Occipital lobe (tissue), 2 donors: ENCODE data around the gene SOBP. TPM values are rescaled to one million over a fixed set of nuclear protein-coding genes. Genes with fewer than 3 reads are reported as not detected.

Source experiments
- DNase-seq: peaks from one replicate; lab custom pipeline; 2025; lab: John Stamatoyannopoulos, UW
- total RNA-seq: library from RNA; depleted of rRNA; stranded (reverse); fragments of >200 nt; gene quantifications from one replicate; pipeline ENCODE4 v1.2.3, GENCODE V29; 2014

SOBP gene
- total RNA-seq, 1 donor from 2014 or later = 56.9 TPM

- DNase-seq = no peak
These were observed 149.6 kb downstream of the SOBP start for GRCh38 chr6:107639511-107639910.

GRCh38 chr6:107641071-107641470, 151.2 kb downstream of the SOBP start:
- no peak for DNase-seq

- DNase-seq = no peak
These were observed 151.6 kb downstream of the SOBP start for GRCh38 chr6:107641500-107641941.

GRCh38 chr6:107642095-107642860, 152.4 kb downstream of the SOBP start:
- DNase-seq = no peak

- DNase-seq = no peak
These were observed 153.0 kb downstream of the SOBP start for GRCh38 chr6:107642861-107643328.

GRCh38 chr6:107644513-107644912, 154.6 kb downstream of the SOBP start:
- DNase-seq = no peak

GRCh38 chr6:107645740-107646139, 155.8 kb downstream of the SOBP start:
- DNase-seq = no peak

GRCh38 chr6:107646176-107646575, 156.3 kb downstream of the SOBP start:
- DNase-seq = no peak

- DNase-seq = no peak
These were observed 157.0 kb downstream of the SOBP start for GRCh38 chr6:107646776-107647438.

GRCh38 chr6:107647439-107647948, 157.6 kb downstream of the SOBP start:
- no peak for DNase-seq

- no peak for DNase-seq
These were observed 159.1 kb downstream of the SOBP start for GRCh38 chr6:107648983-107649382.

- no peak for DNase-seq
These were observed 162.7 kb downstream of the SOBP start for GRCh38 chr6:107652526-107653182.

- DNase-seq = no peak
These were observed 163.3 kb downstream of the SOBP start for GRCh38 chr6:107653183-107653580.

- no peak for DNase-seq
These were observed 164.0 kb downstream of the SOBP start for GRCh38 chr6:107653861-107654394.

GRCh38 chr6:107654764-107655163, 164.8 kb downstream of the SOBP start:
- no peak for DNase-seq

- DNase-seq = no peak
These were observed 165.3 kb downstream of the SOBP start for GRCh38 chr6:107655245-107655644.

- DNase-seq = no peak
These were observed 165.9 kb downstream of the SOBP start for GRCh38 chr6:107655864-107656263.

GRCh38 chr6:107656401-107656800, 166.5 kb downstream of the SOBP start:
- DNase-seq = no peak

GRCh38 chr6:107656883-107657282, 167.0 kb downstream of the SOBP start:
- DNase-seq = no peak

GRCh38 chr6:107657373-107657754, 167.4 kb downstream of the SOBP start:
- DNase-seq = no peak

GRCh38 chr6:107657755-107658461, 168.0 kb downstream of the SOBP start:
- no peak for DNase-seq
